ENCODE measurements around the gene TALDO1. TPM values are rescaled to one million over a fixed set of nuclear protein-coding genes. Genes with fewer than 3 reads are reported as not detected.

TALDO1 gene
- total and polyA plus RNA-seq, 2 donors (not counting 3 experiments of a cell fraction or from before 2014, with no cell fraction given): 211 to 294 TPM

- Histone ChIP-seq H3K36me3 (ENCODE audit: control insufficient read depth in 2 of 2, extremely low read depth in 1 of 2, insufficient read depth in 2 of 2, low read length in 2 of 2) (no peaks in the 10 kb centered on the region), H3K79me2 (ENCODE audit: control insufficient read depth, insufficient read depth, low read length) (no peaks in the 10 kb centered on the region), H3K4me2 (ENCODE audit: insufficient read depth, low read length) (no peak overlapping the region), H3K9ac (replicated peaks; ENCODE audit: extremely low read depth, insufficient read depth, low read length) (no peak overlapping the region), H3K9me3 (replicated peaks; ENCODE audit: control insufficient read depth, insufficient read depth, low read length) (no peaks in the 10 kb centered on the region), H3K4me1 (ENCODE audit: control insufficient read depth, extremely low read depth, insufficient read depth, low read length) (peaks cover 3% of the 10 kb centered on the region), H3K9me1 (replicated peaks; ENCODE audit: control insufficient read depth, extremely low read depth, insufficient read depth, low read length) (no peaks in the 10 kb centered on the region), H4K20me1 (replicated peaks; ENCODE audit: control insufficient read depth, extremely low read depth, insufficient read depth, low read length) (no peaks in the 10 kb centered on the region), H2AFZ (ENCODE audit: low read depth, low read length) (peak overlapping the region; percentile 31), H3K27ac (ENCODE audit: insufficient read depth, low read depth, low read length) (no peak overlapping the region), H3K4me3 (replicated peaks in 1 of 3; ENCODE audit: insufficient read depth in 1 of 3, low read depth in 1 of 3, low read length in 3 of 3) (no peak overlapping the region), H3K27me3 (ENCODE audit: control insufficient read depth in 2 of 2, insufficient read depth in 2 of 2, low read length in 2 of 2) (peaks cover 17 to 18% of the 10 kb centered on the region in 2 experiments)
- CTCF ChIA-PET: interaction anchor here (0.6 to 2.0 kb wide), 7 partner anchors 8 to 166 kb away, joined by 3 to 8 read pairs (median 4); no protein-coding TSS in a partner anchor
- FAIRE-seq: no peak
- no peak for DNase-seq (ENCODE audit: low read depth, low spot score)
- intact Hi-C loops (cut with micrococcal nuclease): no loop called here
- no TSS peak for BruUV-seq (replicated peaks)
- TF ChIP-seq MYC (IDR thresholded peaks at IDR 0.05; ENCODE audit: low read depth, low read length) (no peak), MAX (IDR thresholded peaks at IDR 0.05; ENCODE audit: insufficient read depth, insufficient read length) (no peak), FOS (IDR thresholded peaks at IDR 0.05; ENCODE audit: borderline replicate concordance, insufficient read depth, low read length) (no peak), JUN (IDR thresholded peaks at IDR 0.05; ENCODE audit: borderline replicate concordance, insufficient read depth, insufficient read length, low read depth) (no peak), EZH2 (IDR thresholded peaks at IDR 0.05; ENCODE audit: borderline replicate concordance, low read depth, low read length, severe bottlenecking) (no peak), POLR2AphosphoS5 (IDR thresholded peaks at IDR 0.05; ENCODE audit: insufficient read depth, low read depth, low read length) (no peak), GATA2 (IDR thresholded peaks at IDR 0.05; ENCODE audit: insufficient read depth, insufficient read length, low read depth, low read length) (no peak), POLR2A (IDR thresholded peaks at IDR 0.05; ENCODE audit: low read depth, low read length) (no peak), CTCF (IDR thresholded peaks at IDR 0.05; ENCODE audit: extremely low read depth in 1 of 2, insufficient read depth in 1 of 2, low read depth in 1 of 2, low read length in 2 of 2) (no peak)
- POLR2A ChIA-PET: interaction anchor here (0.6 kb wide), 1 partner anchor 22 kb away, joined by 5 read pairs; no protein-coding TSS in a partner anchor
- dilution Hi-C loops (cut with MboI; ENCODE audit: extremely low pct_ligation_motif_present, low sequenced_read_pairs): no loop called here
Measured at GRCh38 chr11:720017-720641, 27.1 kb upstream of the TALDO1 start.

All from endothelial cell of umbilical vein (primary cell).